GM12878 (cell line): ENCODE results near the gene PRDM16. TPM values are rescaled to one million over a fixed set of nuclear protein-coding genes. Genes with fewer than 3 reads are reported as not detected.

Experiments
- ATAC-seq: fragments of 200-7000 bp; cut with Tn5 transposase; 3 replicates; pipeline ENCODE4 v1.9.1; 2020; ENCODE audit warnings: mild to moderate bottlenecking, moderate library complexity
- BruUV-seq: library from RNA; stranded (reverse); fragments of 400-500 nt; replicated peaks from 2 replicates; lab custom pipeline; 2021; lab: Mats Ljungman, UMichigan
- CTCF ChIA-PET: fragments of 300-600 bp; sonication (Branson Sonifier 250); formaldehyde crosslinking; extraction: SDS; loops from one replicate; lab custom pipeline; 2021; ENCODE audit warnings: inconsistent platforms; lab: Yijun Ruan, JAX
- POLR2A ChIA-PET: fragments of 350-600 bp; formaldehyde crosslinking; extraction: SDS; loops from one replicate; lab custom pipeline; 2021; ENCODE audit warnings: inconsistent platforms; lab: Charles Lee
- RAD21 ChIA-PET: fragments of 300-600 bp; sonication (Branson Sonifier 250); formaldehyde crosslinking; loops from one replicate; lab custom pipeline; 2023; ENCODE audit warnings: antibody characterized with exemption; ENCODE audit not compliant: unreplicated experiment; lab: Charles Lee
- SMC1A ChIA-PET: fragments of 300-600 bp; sonication (Branson Sonifier 250); formaldehyde crosslinking; loops from one replicate; lab custom pipeline; 2023; ENCODE audit not compliant: unreplicated experiment, uncharacterized antibody; lab: Charles Lee
- DNase-seq: peaks from one replicate; pipeline ENCODE4 v3.0.0-alpha.2; 2011; ENCODE audit warnings: low read depth, low spot score
- FAIRE-seq: peaks from 3 replicates; lab custom pipeline; 2011; peaks lifted over from hg19 to GRCh38; lab: Jason Lieb, UNC
- H2AFZ ChIP-seq: 2 replicates; pipeline ENCODE4 v1.6.0; 2011; ENCODE audit warnings: low read depth, low read length, control low read depth; ENCODE audit not compliant: control insufficient read depth
- H3K27ac ChIP-seq: 2 replicates; pipeline ENCODE4 v1.5.1; 2011; ENCODE audit warnings: control low read depth; ENCODE audit not compliant: control insufficient read depth, insufficient read depth
- H3K27me3 ChIP-seq, 2 experiments: replicated peaks in 1 of 2; 2 replicates each; pipeline versions ENCODE4 v1.6.0 to v1.6.1; 2011; ENCODE audit warnings: low read length in 1 of 2; ENCODE audit not compliant: control insufficient read depth in 2 of 2, insufficient read depth in 2 of 2
- H3K36me3 ChIP-seq, 2 experiments: 2 replicates each; pipeline ENCODE4 v1.5.1; 2011; ENCODE audit warnings: low read length in 1 of 2; ENCODE audit not compliant: control insufficient read depth in 2 of 2, insufficient read depth in 2 of 2
- H3K4me1 ChIP-seq: 2 replicates; pipeline ENCODE4 v1.6.1; 2011; ENCODE audit warnings: mild to moderate bottlenecking, low read length, moderate library complexity, mixed read lengths; ENCODE audit not compliant: control insufficient read depth, insufficient read depth
- H3K4me2 ChIP-seq: 2 replicates; pipeline ENCODE4 v1.6.0; 2011; ENCODE audit warnings: control low read depth; ENCODE audit not compliant: control insufficient read depth, insufficient read depth
- H3K4me3 ChIP-seq: fragments of 200-600 bp; sonication (generic); 2 replicates; pipeline ENCODE4 v1.5.1; 2016
- H3K79me2 ChIP-seq: 2 replicates; pipeline ENCODE4 v1.6.0; 2011; ENCODE audit warnings: low read length; ENCODE audit not compliant: control insufficient read depth, insufficient read depth
- H3K9ac ChIP-seq: 2 replicates; pipeline ENCODE4 v1.8.0; 2011; ENCODE audit warnings: low read length, control low read depth, mixed read lengths; ENCODE audit not compliant: control insufficient read depth, insufficient read depth
- H3K9me3 ChIP-seq: replicated peaks from 3 replicates; pipeline ENCODE4 v1.5.1; 2011; ENCODE audit warnings: mild to moderate bottlenecking, low read length; ENCODE audit not compliant: control insufficient read depth, insufficient read depth
- H4K20me1 ChIP-seq: 2 replicates; pipeline ENCODE4 v1.6.0; 2011; ENCODE audit not compliant: control insufficient read depth, insufficient read depth
- CEBPZ ChIP-seq: fragments of 150-350 bp; IDR thresholded peaks from 2 replicates; pipeline ENCODE4 v1.6.1; 2016; ENCODE audit warnings: low read depth, low read length
- EED ChIP-seq: sonication (generic); IDR thresholded peaks from 2 replicates; pipeline ENCODE4 v1.6.1; 2016; ENCODE audit warnings: antibody characterized with exemption, low read depth
- IKZF2 ChIP-seq, 2 experiments: fragments of 450-650 bp; IDR thresholded peaks; 2 replicates each; pipeline ENCODE4 v1.6.1; 2017; ENCODE audit warnings: mild to moderate bottlenecking in 2 of 2, moderate library complexity in 2 of 2
- MTA3 ChIP-seq: IDR thresholded peaks from 2 replicates; pipeline ENCODE4 v1.6.1; 2012; ENCODE audit warnings: low read length, inconsistent platforms, borderline replicate concordance
- NR2C2 ChIP-seq: IDR thresholded peaks from 2 replicates; pipeline ENCODE4 v1.6.1; 2011; ENCODE audit warnings: borderline replicate concordance, low read depth; ENCODE audit not compliant: control insufficient read depth, insufficient read length
- PAX5 ChIP-seq: IDR thresholded peaks from 2 replicates; pipeline ENCODE4 v1.6.1; 2011; ENCODE audit warnings: low read depth, low read length, borderline replicate concordance
- PAX8 ChIP-seq: fragments of 450-650 bp; IDR thresholded peaks from 2 replicates; pipeline ENCODE4 v1.6.1; 2017; ENCODE audit warnings: mild to moderate bottlenecking, moderate library complexity
- PRDM15 ChIP-seq: fragments of 450-650 bp; formaldehyde crosslinking; IDR thresholded peaks from 2 replicates; pipeline ENCODE4 v1.4.0; 2020; ENCODE audit warnings: mild to moderate bottlenecking, moderate library complexity
- RELA ChIP-seq: fragments of 450-650 bp; IDR thresholded peaks from 2 replicates; pipeline ENCODE4 v1.8.0; 2014; ENCODE audit warnings: borderline replicate concordance; ENCODE audit not compliant: partially characterized antibody
- RUNX3 ChIP-seq: IDR thresholded peaks from 2 replicates; pipeline ENCODE4 v1.6.1; 2012; ENCODE audit warnings: low read length, inconsistent platforms
- SMARCA5 ChIP-seq: fragments of 450-650 bp; IDR thresholded peaks from 2 replicates; pipeline ENCODE4 v1.6.1; 2017; ENCODE audit warnings: mild to moderate bottlenecking
- SREBF2 ChIP-seq: IDR thresholded peaks from 2 replicates; pipeline ENCODE4 v1.6.1; 2012; ENCODE audit warnings: mild to moderate bottlenecking, low read length
- USF2 ChIP-seq: IDR thresholded peaks from 2 replicates; pipeline ENCODE4 v1.6.1; 2011; ENCODE audit warnings: low read depth, low read length, improper control_type of control experiment, borderline replicate concordance
- YBX1 ChIP-seq: fragments of 450-650 bp; IDR thresholded peaks from 2 replicates; pipeline ENCODE4 v1.6.1; 2016; ENCODE audit warnings: antibody characterized with exemption
- ZSCAN29 ChIP-seq: fragments of 450-650 bp; IDR thresholded peaks from 2 replicates; pipeline ENCODE4 v1.6.1; 2017; ENCODE audit warnings: mild to moderate bottlenecking, moderate library complexity
- WGBS: methylation state at CpG from one replicate; pipeline ENCODE4 v1.1.6; 2016; ENCODE audit warnings: low lambda C conversion rate; ENCODE audit not compliant: insufficient replicate concordance, insufficient coverage; ENCODE audit errors: missing lambda C conversion rate; 5-methylcytosine and 5-hydroxymethylcytosine counted together
- in situ Hi-C: fragments of 300-500 bp; cut with MboI; formaldehyde crosslinking; loops from 9 replicates; pipeline ENCODE4 v1.14.3; 2018; ENCODE audit warnings: mixed read lengths
- intact Hi-C: fragments of 100-400 bp; cut with micrococcal nuclease; formaldehyde crosslinking; loops from one replicate; pipeline ENCODE4 v1.14.2; 2022; ENCODE audit not compliant: unreplicated experiment
- polyA plus RNA-seq, 11 experiments: library from polyadenylated mRNA; depleted of rRNA in 4 of 11; unstranded in 6 of 11; stranded (reverse) in 5 of 11; fragments of >200 nt; fragmentation: Nextera tagmentation in 4 of 11; fragmentation: Illumina TruSeq in 1 of 11; extraction: Ambion mirVana in 4 of 11; extraction: Trizol in 1 of 11; gene quantifications; 1 replicate in 1 of 11; 2 replicates in 10 of 11; pipeline versions ENCODE4 v1.2.1 to v1.2.3, GENCODE V29; 2011 to 2016; ENCODE audit warnings: inconsistent platforms in 2 of 11, missing spikeins in 2 of 11, low read depth in 1 of 11
- total RNA-seq, 4 experiments: library from RNA; depleted of rRNA in 3 of 4; stranded (reverse); fragments of >200 nt in 3 of 4; fragmentation: Illumina TruSeq in 1 of 4; extraction: Trizol in 1 of 4; gene quantifications; 2 replicates each; pipeline versions ENCODE4 v1.2.1 to v1.2.3, GENCODE V29; 2013 to 2021

PRDM16 gene
- total and polyA plus RNA-seq, 10 of the 15 experiments (the other 5 are each of a cell fraction or from before 2014, with no cell fraction given), result 0.03 TPM; not detected in 9

- TF ChIP-seq PAX5, result no peak
- no peak for TF ChIP-seq USF2
- no peak for TF ChIP-seq NR2C2
- TF ChIP-seq PAX8, result no peak
- no peak for TF ChIP-seq CEBPZ
- no peak for TF ChIP-seq IKZF2 (IDR thresholded peaks at IDR 0.05)
- TF ChIP-seq SREBF2, result no peak
Observed at GRCh38 chr1:3403388-3404231, 334.6 kb downstream of the PRDM16 start (continued).

- H4K20me1 ChIP-seq, result no peaks in the 10 kb centered on the region
- in situ Hi-C loops, result no loop called here
- ATAC-seq (no peak), FAIRE-seq (no peak), DNase-seq (no peak)
- H3K4me2 ChIP-seq, result no peak overlapping the region
- no TSS peak for BruUV-seq
- H3K36me3 ChIP-seq, result no peaks in the 10 kb centered on the region; a peak in 1 of 4 replicates
- H3K9me3 ChIP-seq, result no peaks in the 10 kb centered on the region; the same call in 2 of the 3 replicates
- no peaks in the 10 kb centered on the region for H3K4me1 ChIP-seq
- no peak overlapping the region for H3K9ac ChIP-seq
- ChIA-PET SMC1A (no interaction called here), CTCF (no interaction called here), RAD21 (no interaction called here), POLR2A (no interaction called here)
- no peak overlapping the region for H3K4me3 ChIP-seq
- intact Hi-C loops, result no loop called here
- H3K27me3 ChIP-seq, result no peaks in the 10 kb centered on the region
- no peak overlapping the region for H2AFZ ChIP-seq
- no peak overlapping the region for H3K27ac ChIP-seq
- WGBS, result 40% methylated on average over 12 of the region's 12 CpGs
- no peaks in the 10 kb centered on the region for H3K79me2 ChIP-seq
- no peak for TF ChIP-seq EED
- no peak for TF ChIP-seq RUNX3
- no peak for TF ChIP-seq RELA
- TF ChIP-seq YBX1, result no peak
- TF ChIP-seq PRDM15 (CRISPR knock-in tag), result no peak
- TF ChIP-seq SMARCA5, result no peak
- no peak for TF ChIP-seq MTA3
- TF ChIP-seq ZSCAN29, result no peak
Observed at GRCh38 chr1:3404301-3404700, 335.3 kb downstream of the PRDM16 start.
